ENCODE measurements around the gene BRSK2.
"Not testable (repeated sequence)": the region's sequence is repeated elsewhere in the genome, so short reads cannot be mapped to it uniquely, and the experiment has no call there.

The BRSK2 gene

GRCh38 chr11:1354125-1354938 is 35.4 kb upstream of the BRSK2 start:
- DNase-seq: no peak

GRCh38 chr11:1356007-1356435 is 33.7 kb upstream of the BRSK2 start:
- no peak for DNase-seq

GRCh38 chr11:1356478-1356960 is 33.2 kb upstream of the BRSK2 start:
- no peak for DNase-seq

DNA sequence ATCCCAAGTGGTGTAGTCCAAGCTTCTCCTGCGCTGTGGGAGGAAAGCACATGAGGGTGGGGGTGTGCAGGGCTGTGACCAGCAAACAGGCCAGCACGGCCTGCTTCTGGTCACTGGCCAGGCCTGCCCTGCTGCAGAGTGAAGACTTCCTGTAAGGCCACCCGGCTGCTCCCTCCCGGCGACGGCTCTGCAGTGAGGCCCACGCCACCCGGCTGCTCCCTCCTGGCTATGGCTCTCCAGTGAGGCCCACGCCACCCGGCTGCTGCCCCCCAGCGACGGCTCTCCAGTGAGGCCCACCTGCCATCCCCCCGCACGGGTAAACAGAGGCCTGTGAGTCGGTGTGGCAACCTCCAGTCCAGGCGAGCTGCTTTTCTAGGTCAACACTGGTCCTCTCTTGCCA is 31.4 kb upstream of the BRSK2 start:
- no peak for DNase-seq

GRCh38 chr11:1358931-1359330 is 30.8 kb upstream of the BRSK2 start:
- not testable (repeated sequence) for DNase-seq

DNA sequence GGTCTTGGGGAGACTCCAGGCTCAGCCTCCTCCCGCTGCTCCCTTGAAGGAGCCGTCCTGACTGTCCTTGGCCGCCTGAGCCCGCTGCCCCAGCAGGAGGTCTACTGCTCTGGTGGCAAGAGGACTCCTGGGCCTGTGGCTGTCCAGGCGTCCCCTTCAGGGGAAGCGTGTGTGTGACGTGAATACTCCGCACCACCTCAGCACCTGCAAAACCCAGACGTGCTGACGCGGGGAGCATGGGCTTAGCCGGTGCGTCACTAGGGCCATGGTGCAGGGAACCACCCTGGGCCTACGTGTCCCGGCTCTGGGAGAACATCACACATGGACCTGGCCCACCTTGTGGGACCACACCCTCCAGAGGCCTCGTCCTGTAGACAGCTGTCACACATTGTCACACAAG is 30.2 kb upstream of the BRSK2 start:
- no peak for DNase-seq

GRCh38 chr11:1360181-1360834 is 29.4 kb upstream of the BRSK2 start:
- DNase-seq: no peak

GRCh38 chr11:1360835-1361357 is 28.8 kb upstream of the BRSK2 start:
- no peak for DNase-seq

- no peak for DNase-seq
These were observed 27.9 kb upstream of the BRSK2 start for GRCh38 chr11:1361882-1362281.

GRCh38 chr11:1367721-1368120 is 22.0 kb upstream of the BRSK2 start:
- DNase-seq: no peak

- no peak for DNase-seq
These were observed 21.5 kb upstream of the BRSK2 start for GRCh38 chr11:1368216-1368615.

DNA sequence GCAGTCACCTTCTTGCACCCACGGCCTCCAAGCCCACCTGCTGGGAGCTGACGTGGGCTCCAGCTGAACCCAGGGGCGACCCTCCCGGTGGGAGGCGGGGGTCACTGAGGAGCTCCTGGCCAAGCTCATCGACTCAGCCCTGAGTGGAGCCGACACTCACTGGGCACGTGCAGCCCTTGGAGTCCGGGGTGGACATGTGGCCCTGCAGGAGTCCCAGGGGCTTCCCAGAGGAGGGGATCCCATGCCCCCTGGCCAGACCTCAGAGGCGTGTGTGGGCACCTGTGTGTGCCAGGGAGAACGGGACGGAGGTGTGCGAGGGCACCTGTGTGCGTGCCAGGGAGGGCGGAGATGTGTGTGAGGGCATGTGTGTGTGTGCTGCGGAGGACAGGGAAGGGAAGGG is 20.8 kb upstream of the BRSK2 start:
- DNase-seq: no peak

DNA sequence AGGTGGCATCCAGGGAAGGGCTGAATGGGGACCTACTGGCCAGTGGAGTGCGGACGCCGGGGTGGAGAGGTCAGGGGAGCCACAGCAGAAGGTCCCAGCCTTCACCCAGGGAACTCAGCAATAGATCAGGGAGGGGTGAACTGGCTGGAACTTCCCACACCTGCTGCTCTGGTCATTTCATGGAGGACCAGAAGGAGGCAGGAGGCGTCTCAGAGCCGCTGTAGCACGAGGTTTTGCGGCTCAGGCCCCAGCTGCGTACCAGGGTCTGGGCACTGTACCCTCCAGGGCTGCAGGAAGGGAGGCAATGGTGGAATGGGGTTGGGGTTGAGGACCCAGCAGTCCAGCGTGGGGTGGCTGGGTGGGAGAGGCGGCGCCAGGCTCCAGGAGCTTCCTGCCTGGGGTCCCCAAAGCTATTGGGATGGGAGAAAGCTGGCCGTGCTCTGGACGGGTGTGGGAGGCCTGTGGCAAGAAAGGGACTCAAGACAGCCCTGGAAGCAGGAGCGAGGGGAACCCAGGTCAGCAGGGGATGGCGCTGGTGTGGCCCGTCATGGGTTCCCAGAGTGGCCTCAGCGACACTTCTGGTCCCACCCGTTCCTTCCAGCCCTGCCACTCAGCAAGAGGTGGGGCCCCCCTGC is 20.2 kb upstream of the BRSK2 start:
- DNase-seq: no peak

DNA sequence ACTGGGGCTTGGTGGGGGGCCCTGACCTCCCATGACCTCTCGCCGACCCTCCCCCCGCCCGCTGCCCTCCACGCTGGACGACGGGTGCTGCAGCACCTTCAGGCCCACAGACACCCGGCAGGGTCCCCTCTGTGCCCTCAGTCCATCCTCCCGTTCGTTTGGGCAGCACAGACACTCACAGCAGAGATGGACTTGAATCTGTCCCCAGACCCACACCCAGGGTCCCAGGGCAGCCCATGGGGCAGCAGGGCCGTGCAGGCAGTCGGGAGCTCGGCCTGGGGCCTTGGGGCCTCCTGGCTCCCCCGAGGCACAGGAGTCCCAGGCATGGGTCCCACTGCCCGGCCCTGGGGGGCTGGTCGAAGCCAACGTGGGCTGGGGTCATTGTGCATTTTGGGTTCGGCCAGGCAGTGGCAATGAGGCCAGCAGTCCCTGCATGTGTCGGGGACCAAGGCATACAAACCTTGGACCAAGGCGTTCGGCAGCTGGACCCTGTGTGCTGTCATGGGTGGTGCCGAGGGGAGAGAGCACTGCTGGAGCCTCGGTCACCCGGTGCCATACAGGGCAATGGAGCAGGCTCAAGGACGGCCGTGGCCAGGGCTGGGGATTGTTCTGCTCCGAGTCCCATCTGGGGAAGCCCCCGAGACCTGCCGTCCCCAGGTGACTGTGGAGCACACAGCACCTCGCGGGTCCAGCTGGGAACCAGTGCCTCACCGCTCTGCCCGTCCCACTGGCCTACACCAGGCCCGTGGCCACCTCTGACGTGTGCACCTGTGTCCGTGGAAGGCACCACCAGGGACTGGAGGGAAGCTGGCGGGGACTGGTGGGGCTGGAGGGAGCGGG is 19.3 kb upstream of the BRSK2 start:
- no peak for DNase-seq

- no peak for DNase-seq
These were observed 18.8 kb upstream of the BRSK2 start for GRCh38 chr11:1371026-1371325.

- no peak for DNase-seq
These were observed 18.4 kb upstream of the BRSK2 start for GRCh38 chr11:1371377-1371776.

DNA sequence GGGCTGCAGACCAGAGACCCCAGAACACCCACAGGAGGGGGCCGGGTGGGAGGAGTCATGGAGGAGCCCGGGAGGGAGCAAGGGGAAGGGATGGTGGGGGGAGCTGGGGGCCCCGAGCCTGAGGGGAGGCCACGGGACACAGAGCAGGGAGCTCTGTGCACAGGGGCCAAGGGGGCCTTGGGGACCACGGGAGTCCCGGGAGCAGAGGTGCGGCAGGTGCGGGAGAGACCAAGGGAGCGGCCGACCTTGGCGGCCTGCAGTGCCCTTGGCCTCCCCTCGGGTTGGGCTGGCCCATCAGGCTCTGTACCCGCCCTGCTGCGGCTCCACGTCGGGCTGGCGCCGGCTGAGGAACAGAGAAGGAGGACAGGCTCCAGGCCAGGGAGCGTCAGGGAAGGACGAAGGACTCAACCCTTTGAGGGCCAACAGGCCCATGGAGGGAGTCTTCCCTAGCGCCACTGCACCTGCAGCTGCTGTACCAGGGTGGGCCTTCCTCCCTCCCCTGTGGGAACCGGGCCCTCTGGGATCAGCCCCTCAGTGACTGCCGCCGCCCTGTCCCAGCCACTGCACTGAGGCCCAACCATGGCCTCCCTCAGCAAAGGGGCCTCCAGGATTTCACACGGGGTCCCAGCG is 17.8 kb upstream of the BRSK2 start:
- DNase-seq: no peak

DNA sequence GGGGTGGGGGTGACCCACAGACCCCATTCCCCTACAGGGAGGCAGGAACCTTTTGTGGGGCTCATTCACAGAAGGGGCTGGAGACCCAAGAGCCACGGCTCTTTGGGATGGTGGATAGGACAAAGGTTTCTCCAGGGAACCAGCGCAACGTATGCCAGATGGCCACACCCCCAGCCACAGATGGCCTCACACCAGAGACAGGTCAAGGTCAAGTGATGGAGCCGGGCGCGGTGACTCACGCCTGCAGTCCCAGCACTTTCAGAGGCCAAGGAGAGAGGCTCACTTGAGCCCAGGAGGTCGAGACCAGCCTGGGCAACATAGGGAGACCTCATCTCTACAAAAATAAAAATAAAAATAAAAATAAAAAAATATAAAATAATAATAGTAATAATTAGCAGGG is 17.1 kb upstream of the BRSK2 start:
- no peak for DNase-seq

DNA sequence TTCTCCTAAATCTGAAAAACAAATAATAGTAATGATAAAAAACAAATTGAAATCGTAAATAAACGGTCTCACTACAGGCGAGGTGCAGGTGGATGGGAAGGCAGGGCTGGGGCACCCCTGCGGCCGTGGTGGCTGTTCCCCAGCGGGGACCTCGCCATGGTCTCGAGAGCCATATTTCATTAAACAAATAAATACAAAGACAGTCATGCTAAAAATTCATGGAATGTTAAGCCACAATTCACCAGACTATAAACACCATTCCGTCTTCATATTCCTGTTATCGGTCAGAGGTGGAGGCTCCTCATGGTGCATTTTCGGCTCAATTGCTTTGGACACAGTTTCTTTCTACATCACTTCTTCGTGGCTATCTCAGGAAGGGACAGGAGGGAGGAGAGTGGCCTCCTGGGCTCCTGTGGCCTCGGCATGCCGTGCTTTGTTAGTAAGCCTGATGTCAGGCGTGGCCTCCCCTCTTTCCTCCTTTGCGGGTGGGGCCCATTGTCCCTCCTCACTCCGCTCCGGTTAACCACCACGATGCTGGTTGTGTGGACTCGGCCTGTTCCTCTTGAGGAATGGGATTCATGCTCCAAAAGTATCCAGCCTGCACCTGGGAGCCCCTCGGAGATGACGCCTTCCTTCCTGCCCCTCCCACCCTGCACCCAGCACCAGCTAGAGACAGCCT is 16.1 kb upstream of the BRSK2 start:
- DNase-seq: no peak

- no peak for DNase-seq
These were observed 14.4 kb upstream of the BRSK2 start for GRCh38 chr11:1375161-1375954.

- no peak for DNase-seq
These were observed 13.8 kb upstream of the BRSK2 start for GRCh38 chr11:1375955-1376258.

Data from NCI-H187 (cell line).